GM10266 (cell line): Measurements from ENCODE around the gene TBC1D21.

ENCODE experiments used
- DNase-seq: peaks from one replicate; pipeline ENCODE4 v3.0.0; 2012; ENCODE audit errors: extremely low spot score
- CTCF ChIP-seq: IDR thresholded peaks from 2 replicates; pipeline ENCODE4 v1.5.1; 2012; ENCODE audit warnings: mild to moderate bottlenecking, low read depth; ENCODE audit not compliant: control insufficient read depth, insufficient read depth; ENCODE audit errors: missing control alignments

TBC1D21 gene

GRCh38 chr15:73922186-73923151 lies 49.1 kb downstream of the TBC1D21 start:
- DNase-seq, result no peak
- no peak for TF ChIP-seq CTCF

- DNase-seq, result no peak
- no peak for TF ChIP-seq CTCF
These were observed 49.8 kb downstream of the TBC1D21 start for GRCh38 chr15:73923156-73923487.

- TF ChIP-seq CTCF, result no peak
- DNase-seq, result no peak
These were observed 50.3 kb downstream of the TBC1D21 start for GRCh38 chr15:73923488-73924164.

GRCh38 chr15:73924171-73924921 lies 51.0 kb downstream of the TBC1D21 start:
- no peak for DNase-seq
- no peak for TF ChIP-seq CTCF

GRCh38 chr15:73925848-73926218 lies 52.5 kb downstream of the TBC1D21 start:
- DNase-seq, result no peak
- TF ChIP-seq CTCF, result no peak

- DNase-seq, result peak; percentile 52
- no peak for TF ChIP-seq CTCF
These were observed 53.0 kb downstream of the TBC1D21 start, which contains the start of gene LOXL1 for GRCh38 chr15:73926219-73927002. LOXL1 (plus strand) TSS chr15:73926462; CDS start chr15:73926784, 322 bp downstream.
